Chondrocyte (in vitro differentiated cells): Measurements from ENCODE around the gene KCNJ10. TPM values are rescaled to one million over a fixed set of nuclear protein-coding genes. Genes with fewer than 3 reads are reported as not detected.

Source experiments
- DNase-seq: peaks from one replicate; pipeline ENCODE4 v3.0.0; 2021; ENCODE audit warnings: mixed read lengths, low spot score
- H3K27ac Mint-ChIP-seq: one replicate; pipeline ENCODE4 v1.8.0; 2021; ENCODE audit warnings: mild to moderate bottlenecking, moderate library complexity, mixed read lengths; ENCODE audit not compliant: unreplicated experiment
- H3K27me3 Mint-ChIP-seq: 2 replicates; pipeline ENCODE4 v1.8.0; 2021; ENCODE audit warnings: low read depth, mixed read lengths
- H3K36me3 Mint-ChIP-seq: 2 replicates; pipeline ENCODE4 v1.8.0; 2021; ENCODE audit warnings: low read depth, mixed read lengths
- H3K4me1 Mint-ChIP-seq: 2 replicates; pipeline ENCODE4 v1.8.0; 2021; ENCODE audit warnings: low read depth, mild to moderate bottlenecking, mixed read lengths
- H3K4me3 Mint-ChIP-seq: one replicate; pipeline ENCODE4 v1.8.0; 2021; ENCODE audit warnings: mild to moderate bottlenecking, moderate library complexity, mixed read lengths; ENCODE audit not compliant: unreplicated experiment
- H3K9me3 Mint-ChIP-seq: 2 replicates; pipeline ENCODE4 v1.8.0; 2021; ENCODE audit warnings: low read depth, mixed read lengths
- CTCF ChIP-seq: fragments of 200-600 bp; sonication (generic); IDR thresholded peaks from 2 replicates; pipeline ENCODE4 v1.5.0; 2021; ENCODE audit warnings: antibody characterized with exemption, mild to moderate bottlenecking, moderate library complexity
- total RNA-seq: library from RNA; stranded (reverse); gene quantifications from 3 replicates; pipeline ENCODE4 v1.2.1, GENCODE V29; 2021

KCNJ10 gene
- total RNA-seq, 1 donor from 2014 or later: not detected

- TF ChIP-seq CTCF: no peak
- H3K27me3 Mint-ChIP-seq: peaks cover 46% of the 10 kb centered on the region
- H3K4me1 Mint-ChIP-seq: peaks cover 8% of the 10 kb centered on the region
- no peaks in the 10 kb centered on the region for H3K36me3 Mint-ChIP-seq
- DNase-seq: no peak
- H3K27ac Mint-ChIP-seq: no peak within 1 kb of the TSS
- H3K4me3 Mint-ChIP-seq: no peak within 1 kb of the TSS
- no peaks in the 10 kb centered on the region for H3K9me3 Mint-ChIP-seq
Measured at GRCh38 chr1:160081261-160081936, 11.4 kb upstream of the KCNJ10 start, which contains the start of gene KCNJ9. KCNJ9 (plus strand) TSS chr1:160081538; CDS start chr1:160084031, 2,493 bp downstream.

- H3K27ac Mint-ChIP-seq: no peak overlapping the region
- no peak overlapping the region for H3K4me3 Mint-ChIP-seq
- TF ChIP-seq CTCF: no peak
- no peaks in the 10 kb centered on the region for H3K36me3 Mint-ChIP-seq
- H3K27me3 Mint-ChIP-seq: peaks cover 51% of the 10 kb centered on the region
- H3K9me3 Mint-ChIP-seq: no peaks in the 10 kb centered on the region
- peaks cover 5% of the 10 kb centered on the region for H3K4me1 Mint-ChIP-seq
- DNase-seq: peak; percentile 11
Measured at GRCh38 chr1:160080381-160081100, 10.6 kb upstream of the KCNJ10 start.

GRCh38 chr1:160079448-160079847, 9.5 kb upstream of the KCNJ10 start:
- Mint-ChIP-seq H3K9me3 (no peaks in the 10 kb centered on the region), H3K27ac (no peak overlapping the region), H3K4me3 (no peak overlapping the region), H3K27me3 (peaks cover 60% of the 10 kb centered on the region), H3K36me3 (no peaks in the 10 kb centered on the region), H3K4me1 (peaks cover 5% of the 10 kb centered on the region)
- TF ChIP-seq CTCF: no peak
- no peak for DNase-seq

GRCh38 chr1:160078512-160079195, 8.7 kb upstream of the KCNJ10 start:
- Mint-ChIP-seq H3K4me1 (peaks cover 5% of the 10 kb centered on the region), H3K9me3 (no peaks in the 10 kb centered on the region), H3K27me3 (peaks cover 60% of the 10 kb centered on the region), H3K4me3 (no peak overlapping the region), H3K36me3 (no peaks in the 10 kb centered on the region), H3K27ac (no peak overlapping the region)
- peak; percentile 37 for DNase-seq
- TF ChIP-seq CTCF: peak; percentile 77

GRCh38 chr1:160077486-160077885, 7.5 kb upstream of the KCNJ10 start:
- H3K4me3 Mint-ChIP-seq: no peak overlapping the region
- H3K9me3 Mint-ChIP-seq: no peaks in the 10 kb centered on the region
- no peaks in the 10 kb centered on the region for H3K36me3 Mint-ChIP-seq
- no peak for TF ChIP-seq CTCF
- peaks cover 5% of the 10 kb centered on the region for H3K4me1 Mint-ChIP-seq
- peaks cover 59% of the 10 kb centered on the region for H3K27me3 Mint-ChIP-seq
- no peak for DNase-seq
- H3K27ac Mint-ChIP-seq: no peak overlapping the region
